HL-60 (cell line): ENCODE measurements around the gene NTN3.

Experiments used
- CTCF ChIP-seq: IDR thresholded peaks from one replicate; pipeline ENCODE4 v1.5.1; 2011; ENCODE audit warnings: low read length, control low read depth, inconsistent platforms; ENCODE audit not compliant: insufficient read depth
- TF ChIP-seq, protein P1 (sequence below): IDR thresholded peaks from 2 replicates; pipeline ENCODE4 v1.6.1; 2012; ENCODE audit warnings: low read depth; ENCODE audit not compliant: insufficient replicate concordance

DNA sequence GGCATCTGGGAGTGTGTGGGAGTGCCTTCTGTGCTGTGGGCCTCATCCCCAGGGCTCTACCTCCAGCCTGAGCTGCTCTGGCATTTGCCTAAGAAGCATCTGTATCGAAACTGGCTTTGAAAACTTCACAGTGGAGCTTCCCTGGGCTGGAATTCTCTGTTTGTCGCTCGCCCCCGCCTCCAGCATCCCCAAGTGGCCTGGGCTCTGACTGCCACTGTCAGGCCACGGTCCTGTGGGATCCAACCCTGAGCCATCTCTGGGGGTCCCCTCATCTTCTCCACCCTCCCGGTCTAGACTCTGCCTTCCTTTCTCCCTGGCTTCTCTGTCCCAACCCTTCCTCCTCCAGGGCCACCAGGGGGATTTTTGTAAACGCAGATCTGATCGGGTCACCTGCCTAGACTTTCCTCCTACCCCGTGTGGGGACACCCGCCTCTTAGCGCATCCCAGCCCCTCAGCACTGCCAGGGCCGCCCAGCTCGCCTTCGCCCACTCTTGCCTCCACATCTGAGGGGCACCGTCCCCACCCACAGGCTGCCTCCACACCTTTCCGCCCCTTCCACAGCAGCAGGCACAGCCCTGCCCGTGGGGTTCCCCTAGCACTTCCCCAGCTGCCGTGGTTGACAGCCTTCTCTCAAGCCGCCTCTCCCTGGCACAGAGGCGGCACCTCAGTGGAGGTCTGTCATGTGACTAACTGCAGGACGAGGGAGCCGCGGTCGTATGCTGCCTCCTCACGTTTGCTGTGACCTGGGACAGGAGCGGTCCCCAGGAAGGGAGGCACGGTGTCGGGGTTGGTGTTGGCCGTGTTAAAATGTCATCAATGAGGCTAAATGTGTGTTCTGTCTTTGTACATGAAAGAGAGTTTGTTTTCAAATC lies 15.8 kb downstream of the NTN3 start:
- TF ChIP-seq CTCF = no peak
- TF ChIP-seq, protein P1, sequence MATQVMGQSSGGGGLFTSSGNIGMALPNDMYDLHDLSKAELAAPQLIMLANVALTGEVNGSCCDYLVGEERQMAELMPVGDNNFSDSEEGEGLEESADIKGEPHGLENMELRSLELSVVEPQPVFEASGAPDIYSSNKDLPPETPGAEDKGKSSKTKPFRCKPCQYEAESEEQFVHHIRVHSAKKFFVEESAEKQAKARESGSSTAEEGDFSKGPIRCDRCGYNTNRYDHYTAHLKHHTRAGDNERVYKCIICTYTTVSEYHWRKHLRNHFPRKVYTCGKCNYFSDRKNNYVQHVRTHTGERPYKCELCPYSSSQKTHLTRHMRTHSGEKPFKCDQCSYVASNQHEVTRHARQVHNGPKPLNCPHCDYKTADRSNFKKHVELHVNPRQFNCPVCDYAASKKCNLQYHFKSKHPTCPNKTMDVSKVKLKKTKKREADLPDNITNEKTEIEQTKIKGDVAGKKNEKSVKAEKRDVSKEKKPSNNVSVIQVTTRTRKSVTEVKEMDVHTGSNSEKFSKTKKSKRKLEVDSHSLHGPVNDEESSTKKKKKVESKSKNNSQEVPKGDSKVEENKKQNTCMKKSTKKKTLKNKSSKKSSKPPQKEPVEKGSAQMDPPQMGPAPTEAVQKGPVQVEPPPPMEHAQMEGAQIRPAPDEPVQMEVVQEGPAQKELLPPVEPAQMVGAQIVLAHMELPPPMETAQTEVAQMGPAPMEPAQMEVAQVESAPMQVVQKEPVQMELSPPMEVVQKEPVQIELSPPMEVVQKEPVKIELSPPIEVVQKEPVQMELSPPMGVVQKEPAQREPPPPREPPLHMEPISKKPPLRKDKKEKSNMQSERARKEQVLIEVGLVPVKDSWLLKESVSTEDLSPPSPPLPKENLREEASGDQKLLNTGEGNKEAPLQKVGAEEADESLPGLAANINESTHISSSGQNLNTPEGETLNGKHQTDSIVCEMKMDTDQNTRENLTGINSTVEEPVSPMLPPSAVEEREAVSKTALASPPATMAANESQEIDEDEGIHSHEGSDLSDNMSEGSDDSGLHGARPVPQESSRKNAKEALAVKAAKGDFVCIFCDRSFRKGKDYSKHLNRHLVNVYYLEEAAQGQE = no peak
